Gastroesophageal sphincter (tissue), 3 donors: ENCODE results near the gene EFR3B.

ENCODE experiments used
- POLR2A ChIP-seq, 2 donors: fragments of 450-650 bp; IDR thresholded peaks; one replicate each; pipeline ENCODE4 v1.6.1; 2017; ENCODE audit warnings: antibody characterized with exemption in 2 of 2, mild to moderate bottlenecking in 2 of 2, moderate library complexity in 1 of 2
- POLR2AphosphoS5 ChIP-seq: sonication (generic); formaldehyde crosslinking; IDR thresholded peaks from one replicate; pipeline ENCODE4 v1.6.1; 2017; ENCODE audit warnings: antibody characterized with exemption
- TF ChIP-seq, protein P1 (sequence below), 4 experiments: fragments of 200-600 bp in 2 of 4; fragments of 450-650 bp in 2 of 4; sonication (generic) in 1 of 4; IDR thresholded peaks; one replicate each; pipeline ENCODE4 v1.5.1; 2017 to 2019; ENCODE audit warnings: antibody characterized with exemption in 4 of 4, mild to moderate bottlenecking in 2 of 4, moderate library complexity in 2 of 4

DNA sequence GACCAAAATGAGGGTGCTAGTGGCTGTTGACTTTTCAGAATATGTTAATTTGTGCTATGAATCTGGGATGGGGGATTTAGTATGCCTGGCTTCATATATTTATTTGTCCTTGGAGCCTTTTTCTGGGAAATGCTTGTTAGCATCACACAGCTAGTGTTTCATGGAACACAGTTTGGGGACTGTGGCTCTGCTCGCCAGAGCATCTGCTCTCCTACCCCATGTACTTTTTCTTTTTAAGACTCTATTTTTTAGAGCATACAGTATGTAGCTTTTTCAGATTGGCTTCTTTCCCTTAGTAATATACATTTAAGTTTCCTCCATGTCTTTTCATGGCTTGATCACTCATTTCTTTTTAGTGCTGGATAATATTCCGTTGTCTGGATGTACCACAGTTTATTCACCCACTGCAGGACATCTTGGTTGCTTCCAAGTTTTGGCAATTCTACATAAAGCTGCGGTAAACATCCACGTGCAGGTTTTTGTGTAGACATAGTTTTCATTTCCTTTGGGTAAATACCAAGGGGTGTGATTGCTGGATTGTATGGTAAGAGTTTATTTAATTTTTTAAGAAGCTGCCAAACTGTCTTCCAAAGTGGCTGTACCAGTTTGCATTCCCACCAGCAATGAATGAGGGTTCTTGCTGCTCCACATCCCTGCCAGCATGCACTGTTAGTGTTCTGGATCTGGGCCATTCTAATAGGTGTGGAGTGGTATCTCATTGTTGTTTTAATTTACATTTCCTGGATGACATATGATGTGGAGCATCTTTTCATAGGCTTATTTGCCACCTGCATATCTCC, 44.1 kb downstream of the EFR3B start:
- TF ChIP-seq, protein P1, sequence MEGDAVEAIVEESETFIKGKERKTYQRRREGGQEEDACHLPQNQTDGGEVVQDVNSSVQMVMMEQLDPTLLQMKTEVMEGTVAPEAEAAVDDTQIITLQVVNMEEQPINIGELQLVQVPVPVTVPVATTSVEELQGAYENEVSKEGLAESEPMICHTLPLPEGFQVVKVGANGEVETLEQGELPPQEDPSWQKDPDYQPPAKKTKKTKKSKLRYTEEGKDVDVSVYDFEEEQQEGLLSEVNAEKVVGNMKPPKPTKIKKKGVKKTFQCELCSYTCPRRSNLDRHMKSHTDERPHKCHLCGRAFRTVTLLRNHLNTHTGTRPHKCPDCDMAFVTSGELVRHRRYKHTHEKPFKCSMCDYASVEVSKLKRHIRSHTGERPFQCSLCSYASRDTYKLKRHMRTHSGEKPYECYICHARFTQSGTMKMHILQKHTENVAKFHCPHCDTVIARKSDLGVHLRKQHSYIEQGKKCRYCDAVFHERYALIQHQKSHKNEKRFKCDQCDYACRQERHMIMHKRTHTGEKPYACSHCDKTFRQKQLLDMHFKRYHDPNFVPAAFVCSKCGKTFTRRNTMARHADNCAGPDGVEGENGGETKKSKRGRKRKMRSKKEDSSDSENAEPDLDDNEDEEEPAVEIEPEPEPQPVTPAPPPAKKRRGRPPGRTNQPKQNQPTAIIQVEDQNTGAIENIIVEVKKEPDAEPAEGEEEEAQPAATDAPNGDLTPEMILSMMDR (IDR thresholded peaks at IDR 0.05): no peak
- TF ChIP-seq POLR2A (IDR thresholded peaks at IDR 0.05): no peak
- no peak for TF ChIP-seq POLR2AphosphoS5
